ENCODE results near the gene PLEKHM1.
"Not testable (repeated sequence)": the region's sequence is repeated elsewhere in the genome, so short reads cannot be mapped to it uniquely, and the experiment has no call there.

PLEKHM1 gene

GRCh38 chr17:45460422-45460821 lies 30.1 kb downstream of the PLEKHM1 start:
- not testable (repeated sequence) for DNase-seq

GRCh38 chr17:45454341-45454740 lies 36.2 kb downstream of the PLEKHM1 start:
- not testable (repeated sequence) for DNase-seq

GRCh38 chr17:45453731-45454130 lies 36.8 kb downstream of the PLEKHM1 start:
- DNase-seq = not testable (repeated sequence)

GRCh38 chr17:45453225-45453534 lies 37.3 kb downstream of the PLEKHM1 start:
- not testable (repeated sequence) for DNase-seq

- not testable (repeated sequence) for DNase-seq
Observed at GRCh38 chr17:45452329-45453224, 37.9 kb downstream of the PLEKHM1 start.

- DNase-seq = not testable (repeated sequence)
Observed at GRCh38 chr17:45451660-45452059, 38.9 kb downstream of the PLEKHM1 start.

- DNase-seq = no peak
Observed at GRCh38 chr17:45451131-45451530, 39.4 kb downstream of the PLEKHM1 start.

- DNase-seq = not testable (repeated sequence)
Observed at GRCh38 chr17:45449708-45450329, 40.7 kb downstream of the PLEKHM1 start.

- not testable (repeated sequence) for DNase-seq
Observed at GRCh38 chr17:45449260-45449659, 41.3 kb downstream of the PLEKHM1 start.

GRCh38 chr17:45448483-45448882 lies 42.0 kb downstream of the PLEKHM1 start:
- DNase-seq = not testable (repeated sequence)

- not testable (repeated sequence) for DNase-seq
Observed at GRCh38 chr17:45448066-45448465, 42.5 kb downstream of the PLEKHM1 start.

GRCh38 chr17:45447650-45448049 lies 42.9 kb downstream of the PLEKHM1 start:
- not testable (repeated sequence) for DNase-seq

- DNase-seq = not testable (repeated sequence)
Observed at GRCh38 chr17:45446872-45447625, 43.5 kb downstream of the PLEKHM1 start.

- not testable (repeated sequence) for DNase-seq
Observed at GRCh38 chr17:45445901-45446743, 44.4 kb downstream of the PLEKHM1 start.

- DNase-seq = not testable (repeated sequence)
Observed at GRCh38 chr17:45444856-45445820, 45.4 kb downstream of the PLEKHM1 start.

- not testable (repeated sequence) for DNase-seq
Observed at GRCh38 chr17:45444301-45444700, 46.2 kb downstream of the PLEKHM1 start.

GRCh38 chr17:45443371-45444260 lies 46.9 kb downstream of the PLEKHM1 start:
- not testable (repeated sequence) for DNase-seq

- no peak for DNase-seq
Observed at GRCh38 chr17:45441526-45442310, 48.8 kb downstream of the PLEKHM1 start.

- DNase-seq = not testable (repeated sequence)
Observed at GRCh38 chr17:45440839-45441515, 49.5 kb downstream of the PLEKHM1 start.

Measured in NCI-H345 (cell line).